Stomach (tissue), 4 donors: ENCODE data around the gene EPHB1.

Experiments used
- CTCF ChIP-seq, 7 experiments: fragments of 450-650 bp in 4 of 7; fragments of 200-600 bp in 3 of 7; sonication (generic) in 3 of 7; IDR thresholded peaks; one replicate each; pipeline ENCODE4 v1.5.1; 2016 to 2019; ENCODE audit warnings: antibody characterized with exemption in 7 of 7, control low read depth in 2 of 7, mild to moderate bottlenecking in 1 of 7
- EP300 ChIP-seq: sonication (generic); formaldehyde crosslinking; IDR thresholded peaks from one replicate; pipeline ENCODE4 v1.6.1; 2017; ENCODE audit warnings: antibody characterized with exemption

- TF ChIP-seq EP300 (no peak), CTCF (IDR thresholded peaks at IDR 0.05) (no peak)
These were observed 273.0 kb downstream of the EPHB1 start for GRCh38 chr3:135068011-135068410.
